ENCODE data around the gene CSNK1G3.
"Not testable (repeated sequence)": the region's sequence is repeated elsewhere in the genome, so short reads cannot be mapped to it uniquely, and the experiment has no call there.

Gene CSNK1G3

DNA sequence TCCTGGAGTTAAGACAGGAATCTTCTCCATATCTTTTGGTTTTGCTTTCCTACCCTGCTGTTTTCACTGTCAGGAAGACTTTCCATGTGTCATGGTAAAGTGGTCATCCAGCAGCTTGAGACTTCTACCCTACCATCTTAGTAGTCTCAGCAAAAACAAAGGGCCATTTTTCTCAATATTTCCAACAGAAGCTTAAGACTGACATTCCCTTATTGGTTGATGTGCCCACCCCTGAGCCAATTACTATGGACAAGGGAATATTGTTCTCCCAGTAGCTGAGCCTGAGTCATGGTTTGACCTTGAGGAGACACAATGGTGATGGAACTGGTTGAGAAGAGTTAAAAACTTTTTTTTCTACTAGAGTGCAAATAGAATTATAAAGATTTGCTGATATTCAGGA is 105.6 kb downstream of the CSNK1G3 start:
- no peak for TF ChIP-seq MAX (IDR thresholded peaks at IDR 0.05; ENCODE audit: low read depth, low read length)
- no peak for TF ChIP-seq POLR2A (IDR thresholded peaks at IDR 0.05; ENCODE audit: extremely low read depth, insufficient read length)
- no peak for TF ChIP-seq MYC (IDR thresholded peaks at IDR 0.05; ENCODE audit: low read depth, low read length)
- TF ChIP-seq, protein P1, sequence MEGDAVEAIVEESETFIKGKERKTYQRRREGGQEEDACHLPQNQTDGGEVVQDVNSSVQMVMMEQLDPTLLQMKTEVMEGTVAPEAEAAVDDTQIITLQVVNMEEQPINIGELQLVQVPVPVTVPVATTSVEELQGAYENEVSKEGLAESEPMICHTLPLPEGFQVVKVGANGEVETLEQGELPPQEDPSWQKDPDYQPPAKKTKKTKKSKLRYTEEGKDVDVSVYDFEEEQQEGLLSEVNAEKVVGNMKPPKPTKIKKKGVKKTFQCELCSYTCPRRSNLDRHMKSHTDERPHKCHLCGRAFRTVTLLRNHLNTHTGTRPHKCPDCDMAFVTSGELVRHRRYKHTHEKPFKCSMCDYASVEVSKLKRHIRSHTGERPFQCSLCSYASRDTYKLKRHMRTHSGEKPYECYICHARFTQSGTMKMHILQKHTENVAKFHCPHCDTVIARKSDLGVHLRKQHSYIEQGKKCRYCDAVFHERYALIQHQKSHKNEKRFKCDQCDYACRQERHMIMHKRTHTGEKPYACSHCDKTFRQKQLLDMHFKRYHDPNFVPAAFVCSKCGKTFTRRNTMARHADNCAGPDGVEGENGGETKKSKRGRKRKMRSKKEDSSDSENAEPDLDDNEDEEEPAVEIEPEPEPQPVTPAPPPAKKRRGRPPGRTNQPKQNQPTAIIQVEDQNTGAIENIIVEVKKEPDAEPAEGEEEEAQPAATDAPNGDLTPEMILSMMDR (IDR thresholded peaks at IDR 0.05; ENCODE audit: low read depth, low read length), result no peak
- no peak overlapping the region for H3K4me3 ChIP-seq (ENCODE audit: low read depth, low read length)
- no peak for DNase-seq (ENCODE audit: low read depth)

- no peak overlapping the region for H3K4me3 ChIP-seq (ENCODE audit: low read depth, low read length)
- TF ChIP-seq POLR2A (IDR thresholded peaks at IDR 0.05; ENCODE audit: extremely low read depth, insufficient read length) (no peak), MYC (IDR thresholded peaks at IDR 0.05; ENCODE audit: low read depth, low read length) (no peak), MAX (IDR thresholded peaks at IDR 0.05; ENCODE audit: low read depth, low read length) (no peak)
- TF ChIP-seq, protein P1 (IDR thresholded peaks at IDR 0.05; ENCODE audit: low read depth, low read length), result no peak
- DNase-seq (ENCODE audit: low read depth), result no peak
Measured at GRCh38 chr5:123626051-123626450, 114.1 kb downstream of the CSNK1G3 start.

DNA sequence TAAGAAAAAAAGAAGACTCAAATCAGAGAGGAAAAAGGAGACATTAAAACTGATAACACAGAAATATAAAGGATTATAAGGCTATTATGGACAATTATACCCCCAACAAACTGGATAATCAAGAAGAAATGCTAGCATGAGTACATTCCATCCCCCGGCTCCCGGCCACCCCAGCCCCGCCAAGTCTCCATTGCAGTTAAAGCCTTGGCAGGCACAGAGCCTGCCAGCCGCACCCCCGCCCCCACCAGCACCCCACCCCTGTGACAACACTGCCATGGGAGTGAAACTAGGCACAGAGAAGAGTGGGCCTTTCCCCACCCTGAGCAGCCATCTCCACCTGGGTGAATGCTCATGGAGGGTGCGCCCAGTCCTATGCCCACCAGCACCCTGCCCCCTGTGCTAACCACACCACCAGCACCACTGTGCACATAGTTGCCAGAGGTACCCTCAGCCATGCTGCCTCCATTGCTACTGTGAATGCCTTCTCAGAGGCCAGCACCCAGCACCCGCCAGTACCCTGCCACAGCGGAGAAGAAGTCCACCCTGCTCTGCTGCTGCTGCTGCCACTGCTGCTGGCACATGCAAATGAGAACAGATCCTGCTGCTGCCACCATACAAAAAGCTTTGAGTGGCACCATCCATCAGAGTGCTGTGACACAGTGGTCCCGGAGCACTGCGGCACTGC is 117.0 kb downstream of the CSNK1G3 start:
- no peak for DNase-seq (ENCODE audit: low read depth)
- no peak for TF ChIP-seq MAX (IDR thresholded peaks at IDR 0.05; ENCODE audit: low read depth, low read length)
- no peak for TF ChIP-seq POLR2A (IDR thresholded peaks at IDR 0.05; ENCODE audit: extremely low read depth, insufficient read length)
- TF ChIP-seq MYC (IDR thresholded peaks at IDR 0.05; ENCODE audit: low read depth, low read length), result no peak
- TF ChIP-seq, protein P1 (IDR thresholded peaks at IDR 0.05; ENCODE audit: low read depth, low read length), result no peak
- H3K4me3 ChIP-seq (ENCODE audit: low read depth, low read length), result no peak overlapping the region

DNA sequence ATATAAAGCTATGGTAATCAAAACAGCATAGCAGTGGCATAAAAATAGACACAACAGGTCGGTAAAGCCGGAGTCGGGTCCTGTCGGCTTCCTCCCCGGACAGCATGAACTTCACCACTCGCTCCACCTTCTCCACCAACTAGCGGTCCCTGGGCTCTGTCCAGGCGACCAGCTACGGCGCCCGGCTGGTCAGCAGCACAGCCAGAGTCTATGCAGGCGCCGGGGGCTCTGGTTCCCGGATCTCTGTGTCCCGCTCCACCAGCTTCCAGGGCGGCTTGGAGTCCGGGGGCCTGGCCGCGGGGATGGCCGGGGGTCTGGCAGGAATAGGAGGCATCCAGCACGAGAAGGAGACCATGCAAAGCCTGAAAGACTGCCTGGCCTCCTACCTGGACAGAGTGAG is 124.0 kb downstream of the CSNK1G3 start:
- TF ChIP-seq, protein P1 (IDR thresholded peaks at IDR 0.05; ENCODE audit: low read depth, low read length), result no peak
- TF ChIP-seq POLR2A (IDR thresholded peaks at IDR 0.05; ENCODE audit: extremely low read depth, insufficient read length) (no peak), MAX (IDR thresholded peaks at IDR 0.05; ENCODE audit: low read depth, low read length) (no peak), MYC (IDR thresholded peaks at IDR 0.05; ENCODE audit: low read depth, low read length) (no peak)
- no peak overlapping the region for H3K4me3 ChIP-seq (ENCODE audit: low read depth, low read length)
- no peak for DNase-seq (ENCODE audit: low read depth)

- H3K4me3 ChIP-seq (ENCODE audit: low read depth, low read length); DNase-seq (ENCODE audit: low read depth): not testable (repeated sequence)
Measured at GRCh38 chr5:123637028-123637427, 125.1 kb downstream of the CSNK1G3 start.

- DNase-seq (ENCODE audit: low read depth), result no peak
- no peak overlapping the region for H3K4me3 ChIP-seq (ENCODE audit: low read depth, low read length)
- TF ChIP-seq, protein P1 (IDR thresholded peaks at IDR 0.05; ENCODE audit: low read depth, low read length), result no peak
- TF ChIP-seq POLR2A (IDR thresholded peaks at IDR 0.05; ENCODE audit: extremely low read depth, insufficient read length) (no peak), MYC (IDR thresholded peaks at IDR 0.05; ENCODE audit: low read depth, low read length) (no peak), MAX (IDR thresholded peaks at IDR 0.05; ENCODE audit: low read depth, low read length) (no peak)
Measured at GRCh38 chr5:123639244-123639643, 127.3 kb downstream of the CSNK1G3 start.

All from NB4 (cell line).